Coronary artery (tissue), 2 donors: ENCODE data around the gene EFNA2.
"Not testable (repeated sequence)": the region's sequence is repeated elsewhere in the genome, so short reads cannot be mapped to it uniquely, and the experiment has no call there.

ENCODE experiments used
- DNase-seq: peaks from one replicate; pipeline ENCODE4 v3.0.0-alpha.2; 2017; ENCODE audit warnings: low spot score
- H3K27ac ChIP-seq, 2 donors: fragments of 200-600 bp; sonication (generic); one replicate each; pipeline ENCODE4 v1.5.1; 2016 to 2019
- H3K4me3 ChIP-seq: fragments of 200-600 bp; sonication (generic); 2 replicates; pipeline ENCODE4 v1.5.1; 2016; ENCODE audit warnings: mild to moderate bottlenecking, moderate library complexity
- TF ChIP-seq, protein P1 (sequence below): fragments of 200-600 bp; sonication (generic); IDR thresholded peaks from one replicate; pipeline ENCODE4 v1.5.1; 2019; ENCODE audit warnings: antibody characterized with exemption

The EFNA2 gene

DNA sequence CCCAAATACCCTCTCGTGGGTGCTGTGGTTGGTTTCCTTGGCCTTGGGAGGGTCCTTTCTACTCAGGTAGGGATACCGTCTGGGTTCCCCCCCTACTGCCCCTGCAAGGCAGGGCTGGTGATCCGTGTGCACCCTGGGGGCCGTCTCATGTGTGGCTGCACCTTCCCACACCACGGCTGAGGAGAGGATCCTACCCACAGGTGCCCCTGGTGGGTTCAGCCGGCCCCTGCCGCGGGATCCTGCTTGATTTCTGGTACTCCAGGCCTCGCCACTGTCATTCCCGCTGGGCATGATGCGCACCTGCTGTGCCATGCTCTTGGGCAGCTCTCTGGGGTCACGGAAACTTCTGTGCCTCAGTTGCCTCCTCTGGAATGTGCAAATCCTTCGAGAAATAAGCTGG, 30.8 kb downstream of the EFNA2 start:
- DNase-seq: no peak
- no peak overlapping the region for H3K4me3 ChIP-seq
- TF ChIP-seq, protein P1, sequence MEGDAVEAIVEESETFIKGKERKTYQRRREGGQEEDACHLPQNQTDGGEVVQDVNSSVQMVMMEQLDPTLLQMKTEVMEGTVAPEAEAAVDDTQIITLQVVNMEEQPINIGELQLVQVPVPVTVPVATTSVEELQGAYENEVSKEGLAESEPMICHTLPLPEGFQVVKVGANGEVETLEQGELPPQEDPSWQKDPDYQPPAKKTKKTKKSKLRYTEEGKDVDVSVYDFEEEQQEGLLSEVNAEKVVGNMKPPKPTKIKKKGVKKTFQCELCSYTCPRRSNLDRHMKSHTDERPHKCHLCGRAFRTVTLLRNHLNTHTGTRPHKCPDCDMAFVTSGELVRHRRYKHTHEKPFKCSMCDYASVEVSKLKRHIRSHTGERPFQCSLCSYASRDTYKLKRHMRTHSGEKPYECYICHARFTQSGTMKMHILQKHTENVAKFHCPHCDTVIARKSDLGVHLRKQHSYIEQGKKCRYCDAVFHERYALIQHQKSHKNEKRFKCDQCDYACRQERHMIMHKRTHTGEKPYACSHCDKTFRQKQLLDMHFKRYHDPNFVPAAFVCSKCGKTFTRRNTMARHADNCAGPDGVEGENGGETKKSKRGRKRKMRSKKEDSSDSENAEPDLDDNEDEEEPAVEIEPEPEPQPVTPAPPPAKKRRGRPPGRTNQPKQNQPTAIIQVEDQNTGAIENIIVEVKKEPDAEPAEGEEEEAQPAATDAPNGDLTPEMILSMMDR: no peak
- H3K27ac ChIP-seq: no peak overlapping the region

DNA sequence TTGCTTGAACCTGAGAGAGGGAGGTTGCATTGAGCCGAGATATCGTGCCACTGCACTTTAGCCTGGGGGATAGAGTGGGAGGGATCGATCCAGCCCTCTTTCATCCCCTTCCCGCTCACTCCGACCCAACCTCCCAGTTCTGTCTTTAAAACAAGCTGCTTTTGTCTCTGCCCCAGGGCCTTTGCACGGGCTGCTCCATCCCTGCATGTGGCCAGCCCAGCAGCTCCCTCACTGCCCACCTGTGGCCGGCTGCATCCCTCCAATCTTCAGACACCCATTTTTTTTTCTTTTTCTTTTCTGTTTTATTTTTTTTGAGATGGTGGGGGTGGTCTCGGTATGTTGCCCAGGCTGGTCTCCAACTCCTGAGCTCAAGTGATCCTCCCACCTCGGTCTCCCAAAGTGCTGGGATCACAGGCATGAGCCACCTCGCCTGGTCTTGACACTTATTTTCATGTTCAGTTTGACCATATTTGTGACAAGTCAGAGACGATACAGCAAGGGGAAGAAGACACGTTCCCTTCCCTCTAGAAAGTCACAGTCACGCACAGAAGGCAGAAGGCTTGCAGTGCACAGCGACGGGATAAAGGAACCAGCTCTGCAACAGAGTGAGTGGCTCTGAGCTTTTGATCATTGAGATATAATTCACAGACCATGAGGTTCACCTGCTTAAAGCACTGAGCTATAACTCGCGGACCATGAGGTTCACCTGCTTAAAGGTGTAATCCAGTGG, 31.8 kb downstream of the EFNA2 start:
- DNase-seq: no peak
- no peak overlapping the region for H3K4me3 ChIP-seq
- no peak overlapping the region for H3K27ac ChIP-seq
- TF ChIP-seq, protein P1: no peak

DNA sequence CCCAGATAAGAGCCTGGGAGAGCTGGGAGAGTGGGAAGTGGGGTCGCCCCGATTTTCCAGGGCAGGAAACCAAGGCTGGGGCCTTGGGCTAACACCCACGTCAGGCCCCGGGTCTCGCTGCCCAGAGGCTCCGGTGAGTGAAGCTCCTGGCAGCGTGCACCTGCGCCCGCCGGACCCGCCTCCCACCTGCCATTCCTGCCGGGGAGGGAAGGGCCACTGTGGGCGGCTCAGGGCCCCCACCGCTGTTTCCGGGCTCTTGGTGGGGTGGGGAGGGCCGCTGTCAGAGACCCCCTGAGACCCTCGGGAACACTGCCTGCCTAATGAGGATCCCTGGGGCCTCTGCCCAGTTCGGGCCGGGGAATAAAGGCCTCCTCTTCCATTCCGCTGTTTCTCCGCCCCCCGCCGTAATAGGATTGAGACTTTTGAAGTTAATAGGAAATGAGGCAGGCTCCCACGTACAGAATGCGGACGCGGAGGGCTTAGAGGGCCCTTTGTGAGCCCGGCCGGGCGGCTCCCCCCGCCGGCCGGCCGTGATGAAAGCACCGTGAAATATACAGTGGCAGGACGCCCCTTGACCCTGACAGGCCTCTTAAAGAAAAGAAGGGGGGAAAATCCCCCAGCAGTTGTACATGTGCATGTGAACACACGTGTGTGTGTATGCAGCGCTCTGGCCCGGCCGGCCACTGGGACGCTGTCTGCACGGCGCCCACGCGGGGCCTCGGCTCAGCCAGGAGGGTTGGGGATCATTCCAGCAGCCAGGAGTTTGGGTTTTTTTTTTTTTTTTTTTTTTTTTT, 33.2 kb downstream of the EFNA2 start:
- DNase-seq: no peak
- no peak overlapping the region for H3K27ac ChIP-seq
- no peak overlapping the region for H3K4me3 ChIP-seq
- TF ChIP-seq, protein P1: no peak

DNA sequence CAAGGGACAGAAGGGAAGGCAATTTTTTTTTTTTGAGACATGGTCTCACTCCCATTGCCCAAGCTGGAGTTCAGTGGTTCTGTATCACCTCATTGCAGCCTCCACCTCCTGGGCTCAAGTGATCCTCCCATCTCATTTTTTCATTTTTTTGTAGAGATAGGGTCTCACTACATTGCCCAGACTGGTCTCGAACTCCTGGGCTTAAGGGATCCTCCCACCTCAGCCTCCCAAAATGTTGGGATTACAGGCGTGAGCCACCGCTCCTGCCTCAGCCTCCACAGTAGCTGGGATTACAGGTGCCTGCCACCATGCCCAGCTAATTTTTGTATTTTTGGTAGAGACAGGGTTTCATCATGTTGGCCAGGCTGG, 34.6 kb downstream of the EFNA2 start:
- not testable (repeated sequence) for H3K4me3 ChIP-seq, DNase-seq, H3K27ac ChIP-seq

DNA sequence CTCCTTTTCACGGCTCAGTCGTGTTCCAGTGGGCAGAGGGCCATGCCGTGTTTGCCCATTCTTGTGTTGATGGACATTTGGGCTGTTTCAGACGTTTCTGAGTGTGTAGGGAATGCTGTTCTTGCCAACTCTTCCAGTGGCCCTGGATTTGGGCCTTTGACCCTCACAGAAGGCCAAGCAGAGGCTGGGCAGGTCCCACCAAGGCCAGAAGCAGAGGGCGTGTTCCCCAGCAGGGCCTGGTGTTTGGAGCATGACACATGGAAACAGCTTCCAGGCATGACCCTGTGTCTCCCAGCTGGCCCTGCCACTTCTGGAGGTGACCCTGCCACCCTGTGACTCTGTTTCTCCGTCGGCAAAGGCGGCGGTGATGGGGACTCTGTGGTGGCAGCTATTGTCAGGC, 35.9 kb downstream of the EFNA2 start:
- no peak overlapping the region for H3K27ac ChIP-seq
- no peak for DNase-seq
- TF ChIP-seq, protein P1: no peak
- no peak overlapping the region for H3K4me3 ChIP-seq

DNA sequence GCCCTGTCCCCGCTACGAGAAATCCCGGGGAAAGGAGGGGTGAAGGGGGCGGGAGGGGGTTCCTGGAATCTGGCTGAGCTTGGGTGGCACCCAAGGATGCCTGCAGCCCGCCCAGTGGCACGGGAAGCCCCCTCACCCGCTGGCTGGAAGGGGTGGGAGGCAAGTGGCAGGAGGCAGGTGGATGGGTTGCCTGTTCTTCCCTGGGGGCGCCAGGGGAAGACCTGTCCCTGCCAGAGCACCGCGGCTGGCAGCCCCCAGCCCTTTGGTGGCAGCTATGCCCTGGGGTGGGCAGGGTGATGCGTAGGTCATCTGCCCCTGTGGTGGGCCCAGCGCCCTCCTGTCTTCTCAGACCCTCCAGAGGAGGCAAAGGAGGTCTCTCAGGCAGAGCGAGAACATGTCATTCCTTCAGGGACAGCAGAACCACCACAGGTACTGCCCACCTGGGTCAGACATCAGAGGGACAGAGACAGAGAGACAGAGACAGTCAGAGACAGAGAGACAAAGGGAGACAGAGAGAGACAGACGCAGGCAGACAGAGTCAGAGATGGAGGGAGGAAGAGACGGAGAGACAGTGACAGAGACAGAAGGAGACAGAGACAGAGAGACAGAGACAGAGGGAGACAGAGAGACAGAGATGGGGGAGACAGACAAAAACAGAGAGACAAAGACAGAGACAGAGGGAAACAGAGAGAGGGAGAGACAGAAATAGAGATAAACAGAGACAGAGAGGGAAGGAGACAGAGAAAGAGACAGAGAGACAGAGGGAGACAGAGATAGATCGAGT, 36.7 kb downstream of the EFNA2 start:
- TF ChIP-seq, protein P1: no peak
- Histone ChIP-seq H3K27ac (no peak overlapping the region), H3K4me3 (no peak overlapping the region)
- no peak for DNase-seq

DNA sequence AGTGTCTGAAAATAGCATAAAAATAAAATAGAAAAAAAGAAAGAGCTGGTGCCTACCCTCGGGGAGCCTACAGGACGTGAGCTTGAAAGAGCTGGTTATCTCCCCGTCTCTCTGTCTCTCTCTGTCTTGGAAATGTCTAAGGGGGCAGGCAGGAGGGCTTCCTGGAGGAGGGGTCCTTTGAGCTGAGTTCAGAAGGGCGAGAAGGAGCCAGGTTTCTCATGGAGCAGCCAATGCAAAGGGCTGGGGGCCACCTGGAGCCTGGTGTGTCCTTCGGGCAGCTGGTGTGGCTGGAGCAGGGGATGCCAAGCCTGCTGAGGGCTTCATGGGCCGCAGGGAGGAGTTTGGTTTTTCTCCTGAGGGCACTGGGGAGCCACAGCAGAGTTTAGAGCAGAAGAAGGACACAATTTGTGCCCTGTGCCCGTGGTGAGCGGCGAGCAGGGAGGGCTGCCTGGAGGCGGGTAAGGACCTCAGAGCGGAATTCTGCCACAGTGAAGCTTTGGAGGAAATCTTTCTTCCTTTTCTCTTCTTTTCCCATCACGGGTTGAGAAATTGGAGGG, 38.7 kb downstream of the EFNA2 start:
- peak overlapping the region; percentile 60 for H3K4me3 ChIP-seq
- H3K27ac ChIP-seq: no peak overlapping the region
- TF ChIP-seq, protein P1: no peak
- no peak for DNase-seq
